HepG2 (cell line): ENCODE data around the gene SHQ1. TPM values are rescaled to one million over a fixed set of nuclear protein-coding genes. Genes with fewer than 3 reads are reported as not detected.

Experiments
- BCL6 ChIP-seq: IDR thresholded peaks from 2 replicates; pipeline ENCODE4 v1.6.1; 2016; ENCODE audit warnings: missing genetic modification reagents, missing compliant biosample characterization
- EP300 ChIP-seq, 3 experiments: sonication (generic) in 1 of 3; formaldehyde crosslinking in 1 of 3; IDR thresholded peaks; 2 replicates each; pipeline versions ENCODE4 v1.5.1 to v1.6.1; 2011 to 2020; ENCODE audit warnings: low read depth in 2 of 3, low read length in 2 of 3, borderline replicate concordance in 1 of 3, improper control_type of control experiment in 1 of 3, mild to moderate bottlenecking in 1 of 3, missing genetic modification reagents in 1 of 3, moderate library complexity in 1 of 3
- FOXA1 ChIP-seq, 2 experiments: fragments of 450-650 bp in 1 of 2; sonication (generic) in 1 of 2; formaldehyde crosslinking in 1 of 2; IDR thresholded peaks; 2 replicates each; pipeline versions ENCODE4 v1.4.0 to v1.6.1; 2016 to 2020; ENCODE audit warnings: missing genetic modification reagents in 1 of 2
- FOXP1 ChIP-seq, 2 experiments: fragments of 450-650 bp in 1 of 2; IDR thresholded peaks; 2 replicates each; pipeline ENCODE4 v1.6.1; 2017 to 2018; ENCODE audit warnings: antibody characterized with exemption in 1 of 2
- ISL2 ChIP-seq: sonication (generic); formaldehyde crosslinking; IDR thresholded peaks from 2 replicates; pipeline ENCODE4 v1.5.0; 2020; ENCODE audit warnings: missing genetic modification reagents
- MEIS2 ChIP-seq: sonication (generic); formaldehyde crosslinking; IDR thresholded peaks from 2 replicates; pipeline ENCODE4 v1.9.0; 2021; ENCODE audit warnings: mild to moderate bottlenecking, missing genetic modification reagents
- RBM39 ChIP-seq: fragments of 200-400 bp; formaldehyde crosslinking; IDR thresholded peaks from one replicate; pipeline ENCODE4 v1.6.1; 2018; ENCODE audit warnings: antibody characterized with exemption, mild to moderate bottlenecking, low read depth, low read length; ENCODE audit not compliant: poor library complexity, severe bottlenecking
- SAFB2 ChIP-seq: sonication (generic); formaldehyde crosslinking; IDR thresholded peaks from 2 replicates; pipeline ENCODE4 v1.5.1; 2020; ENCODE audit warnings: missing genetic modification reagents, low read depth, mild to moderate bottlenecking, borderline replicate concordance
- SAP130 ChIP-seq: IDR thresholded peaks from 2 replicates; pipeline ENCODE4 v1.6.1; 2016; ENCODE audit warnings: low read depth
- SOX5 ChIP-seq: IDR thresholded peaks from 2 replicates; pipeline ENCODE4 v1.6.1; 2016; ENCODE audit warnings: borderline replicate concordance
- SOX6 ChIP-seq, 2 experiments: fragments of 450-650 bp in 1 of 2; sonication (generic) in 1 of 2; formaldehyde crosslinking in 1 of 2; IDR thresholded peaks; 2 replicates each; pipeline versions ENCODE4 v1.4.0 to v1.6.1; 2017 to 2020; ENCODE audit warnings: antibody characterized with exemption in 1 of 2, mild to moderate bottlenecking in 1 of 2, missing genetic modification reagents in 1 of 2
- ZNF232 ChIP-seq: sonication (generic); formaldehyde crosslinking; IDR thresholded peaks from 2 replicates; pipeline ENCODE4 v1.4.0; 2020; ENCODE audit warnings: missing genetic modification reagents, borderline replicate concordance
- ZNF644 ChIP-seq: IDR thresholded peaks from 2 replicates; pipeline ENCODE4 v1.6.1; 2016; ENCODE audit warnings: low read depth
- polyA plus RNA-seq, 8 experiments: library from polyadenylated mRNA; depleted of rRNA in 3 of 8; stranded (reverse) in 7 of 8; unstranded in 1 of 8; fragments of >200 nt; fragmentation: Illumina TruSeq in 4 of 8; extraction: Trizol in 4 of 8; gene quantifications; 2 replicates each; pipeline versions ENCODE4 v1.2.1 to v1.2.3, GENCODE V29; 2011 to 2016; ENCODE audit warnings: low read depth in 4 of 8, missing spikeins in 1 of 8, mixed read lengths in 1 of 8; ENCODE audit not compliant: insufficient read depth in 1 of 8
- total RNA-seq, 5 experiments: library from RNA; depleted of rRNA; stranded (reverse); fragments of >200 nt; fragmentation: Illumina TruSeq; extraction: Trizol; gene quantifications; 2 replicates each; pipeline ENCODE4 v1.2.3, GENCODE V29; 2016; ENCODE audit warnings: low read depth in 1 of 5
- TF ChIP-seq, protein P1 (sequence below): sonication (generic); formaldehyde crosslinking; IDR thresholded peaks from 2 replicates; pipeline ENCODE4 v1.8.0; 2023; ENCODE audit warnings: mild to moderate bottlenecking, missing genetic modification reagents
- TF ChIP-seq, protein P2 (sequence below), 2 experiments: IDR thresholded peaks; 2 replicates each; pipeline ENCODE4 v1.6.1; 2011 to 2012; ENCODE audit warnings: low read length in 2 of 2, borderline replicate concordance in 1 of 2, low read depth in 1 of 2, mild to moderate bottlenecking in 1 of 2, moderate library complexity in 1 of 2
- TF ChIP-seq, protein P3 (sequence below): IDR thresholded peaks from 2 replicates; pipeline ENCODE4 v1.4.0; 2020; ENCODE audit warnings: mild to moderate bottlenecking, missing genetic modification reagents
- TF ChIP-seq, protein P4 (sequence below): sonication (generic); formaldehyde crosslinking; IDR thresholded peaks from 2 replicates; pipeline ENCODE4 v1.8.0; 2022; ENCODE audit warnings: missing genetic modification reagents, mild to moderate bottlenecking, moderate library complexity, borderline replicate concordance

The SHQ1 gene
- total and polyA plus RNA-seq, 2 of the 13 experiments (the other 11 are each of a cell fraction or from before 2014, with no cell fraction given) = 5.5 to 20.3 TPM

DNA sequence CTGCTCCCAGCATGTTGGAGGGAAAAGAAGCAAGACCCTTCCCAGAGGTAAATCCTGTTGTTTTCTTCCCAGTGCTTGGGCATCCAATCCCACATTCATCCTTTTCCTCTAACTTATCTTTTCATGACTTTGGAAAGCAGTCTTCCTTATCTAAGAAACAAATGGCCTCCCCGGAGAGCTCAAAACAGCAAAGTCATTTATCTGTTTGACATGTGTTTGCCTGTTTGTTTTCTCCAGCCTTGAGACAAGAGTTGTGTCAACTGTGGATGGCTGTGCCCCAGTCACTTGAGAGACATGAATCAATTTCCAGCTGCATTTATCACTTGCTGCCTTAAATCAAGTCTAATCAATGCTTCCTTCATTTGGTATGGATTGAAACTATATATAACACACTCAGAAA, 103.9 kb downstream of the SHQ1 start (continued):
- TF ChIP-seq, protein P1, sequence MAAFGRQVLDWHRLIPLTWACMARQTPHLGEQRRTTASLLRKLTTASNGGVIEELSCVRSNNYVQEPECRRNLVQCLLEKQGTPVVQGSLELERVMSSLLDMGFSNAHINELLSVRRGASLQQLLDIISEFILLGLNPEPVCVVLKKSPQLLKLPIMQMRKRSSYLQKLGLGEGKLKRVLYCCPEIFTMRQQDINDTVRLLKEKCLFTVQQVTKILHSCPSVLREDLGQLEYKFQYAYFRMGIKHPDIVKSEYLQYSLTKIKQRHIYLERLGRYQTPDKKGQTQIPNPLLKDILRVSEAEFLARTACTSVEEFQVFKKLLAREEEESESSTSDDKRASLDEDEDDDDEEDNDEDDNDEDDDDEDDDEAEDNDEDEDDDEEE = no peak
- peak in 1 of 2 experiments; percentile 45; a peak in 1 of 4 replicates for TF ChIP-seq EP300 (IDR thresholded peaks at IDR 0.05; ENCODE audit: low read depth in 2 of 2, low read length in 2 of 2)
- no peak for TF ChIP-seq EP300 (CRISPR knock-in tag; IDR thresholded peaks at IDR 0.05; ENCODE audit: borderline replicate concordance)
- TF ChIP-seq, protein P2, sequence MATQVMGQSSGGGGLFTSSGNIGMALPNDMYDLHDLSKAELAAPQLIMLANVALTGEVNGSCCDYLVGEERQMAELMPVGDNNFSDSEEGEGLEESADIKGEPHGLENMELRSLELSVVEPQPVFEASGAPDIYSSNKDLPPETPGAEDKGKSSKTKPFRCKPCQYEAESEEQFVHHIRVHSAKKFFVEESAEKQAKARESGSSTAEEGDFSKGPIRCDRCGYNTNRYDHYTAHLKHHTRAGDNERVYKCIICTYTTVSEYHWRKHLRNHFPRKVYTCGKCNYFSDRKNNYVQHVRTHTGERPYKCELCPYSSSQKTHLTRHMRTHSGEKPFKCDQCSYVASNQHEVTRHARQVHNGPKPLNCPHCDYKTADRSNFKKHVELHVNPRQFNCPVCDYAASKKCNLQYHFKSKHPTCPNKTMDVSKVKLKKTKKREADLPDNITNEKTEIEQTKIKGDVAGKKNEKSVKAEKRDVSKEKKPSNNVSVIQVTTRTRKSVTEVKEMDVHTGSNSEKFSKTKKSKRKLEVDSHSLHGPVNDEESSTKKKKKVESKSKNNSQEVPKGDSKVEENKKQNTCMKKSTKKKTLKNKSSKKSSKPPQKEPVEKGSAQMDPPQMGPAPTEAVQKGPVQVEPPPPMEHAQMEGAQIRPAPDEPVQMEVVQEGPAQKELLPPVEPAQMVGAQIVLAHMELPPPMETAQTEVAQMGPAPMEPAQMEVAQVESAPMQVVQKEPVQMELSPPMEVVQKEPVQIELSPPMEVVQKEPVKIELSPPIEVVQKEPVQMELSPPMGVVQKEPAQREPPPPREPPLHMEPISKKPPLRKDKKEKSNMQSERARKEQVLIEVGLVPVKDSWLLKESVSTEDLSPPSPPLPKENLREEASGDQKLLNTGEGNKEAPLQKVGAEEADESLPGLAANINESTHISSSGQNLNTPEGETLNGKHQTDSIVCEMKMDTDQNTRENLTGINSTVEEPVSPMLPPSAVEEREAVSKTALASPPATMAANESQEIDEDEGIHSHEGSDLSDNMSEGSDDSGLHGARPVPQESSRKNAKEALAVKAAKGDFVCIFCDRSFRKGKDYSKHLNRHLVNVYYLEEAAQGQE (IDR thresholded peaks at IDR 0.05; ENCODE audit: borderline replicate concordance in 1 of 2, low read depth in 1 of 2, low read length in 2 of 2) = no peak
- no peak for TF ChIP-seq FOXA1 (IDR thresholded peaks at IDR 0.05)
- peak; percentile 46; the same call in 1 of the 2 replicates for TF ChIP-seq FOXA1 (CRISPR knock-in tag; IDR thresholded peaks at IDR 0.05)
- 0 out of 2 replicates have a peak, but pooled peaks have one; percentile 34 for TF ChIP-seq ZNF644
- no peak for TF ChIP-seq RBM39
- TF ChIP-seq, protein P3, sequence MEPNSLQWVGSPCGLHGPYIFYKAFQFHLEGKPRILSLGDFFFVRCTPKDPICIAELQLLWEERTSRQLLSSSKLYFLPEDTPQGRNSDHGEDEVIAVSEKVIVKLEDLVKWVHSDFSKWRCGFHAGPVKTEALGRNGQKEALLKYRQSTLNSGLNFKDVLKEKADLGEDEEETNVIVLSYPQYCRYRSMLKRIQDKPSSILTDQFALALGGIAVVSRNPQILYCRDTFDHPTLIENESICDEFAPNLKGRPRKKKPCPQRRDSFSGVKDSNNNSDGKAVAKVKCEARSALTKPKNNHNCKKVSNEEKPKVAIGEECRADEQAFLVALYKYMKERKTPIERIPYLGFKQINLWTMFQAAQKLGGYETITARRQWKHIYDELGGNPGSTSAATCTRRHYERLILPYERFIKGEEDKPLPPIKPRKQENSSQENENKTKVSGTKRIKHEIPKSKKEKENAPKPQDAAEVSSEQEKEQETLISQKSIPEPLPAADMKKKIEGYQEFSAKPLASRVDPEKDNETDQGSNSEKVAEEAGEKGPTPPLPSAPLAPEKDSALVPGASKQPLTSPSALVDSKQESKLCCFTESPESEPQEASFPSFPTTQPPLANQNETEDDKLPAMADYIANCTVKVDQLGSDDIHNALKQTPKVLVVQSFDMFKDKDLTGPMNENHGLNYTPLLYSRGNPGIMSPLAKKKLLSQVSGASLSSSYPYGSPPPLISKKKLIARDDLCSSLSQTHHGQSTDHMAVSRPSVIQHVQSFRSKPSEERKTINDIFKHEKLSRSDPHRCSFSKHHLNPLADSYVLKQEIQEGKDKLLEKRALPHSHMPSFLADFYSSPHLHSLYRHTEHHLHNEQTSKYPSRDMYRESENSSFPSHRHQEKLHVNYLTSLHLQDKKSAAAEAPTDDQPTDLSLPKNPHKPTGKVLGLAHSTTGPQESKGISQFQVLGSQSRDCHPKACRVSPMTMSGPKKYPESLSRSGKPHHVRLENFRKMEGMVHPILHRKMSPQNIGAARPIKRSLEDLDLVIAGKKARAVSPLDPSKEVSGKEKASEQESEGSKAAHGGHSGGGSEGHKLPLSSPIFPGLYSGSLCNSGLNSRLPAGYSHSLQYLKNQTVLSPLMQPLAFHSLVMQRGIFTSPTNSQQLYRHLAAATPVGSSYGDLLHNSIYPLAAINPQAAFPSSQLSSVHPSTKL (CRISPR knock-in tag) = peak; percentile 63
- no peak for TF ChIP-seq FOXP1 (IDR thresholded peaks at IDR 0.05)
- peak; percentile 55 for TF ChIP-seq FOXP1 (CRISPR knock-in tag; IDR thresholded peaks at IDR 0.05)
- TF ChIP-seq ZNF232 (CRISPR knock-in tag) = peak; percentile 95
- TF ChIP-seq SOX5 (CRISPR knock-in tag) = peak; percentile 34; the same call in 1 of the 2 replicates
- 0 out of 2 replicates have a peak, but pooled peaks have one; percentile 43 for TF ChIP-seq ISL2 (CRISPR knock-in tag)
- no peak for TF ChIP-seq SOX6 (IDR thresholded peaks at IDR 0.05)
- TF ChIP-seq SOX6 (CRISPR knock-in tag; IDR thresholded peaks at IDR 0.05) = peak; percentile 32; the same call in 1 of the 2 replicates
- TF ChIP-seq MEIS2 (CRISPR knock-in tag) = peak; percentile 80
- TF ChIP-seq SAP130 = peak; percentile 34; the same call in 1 of the 2 replicates
- TF ChIP-seq BCL6 (CRISPR knock-in tag) = 0 out of 2 replicates have a peak, but pooled peaks have one; percentile 47
- TF ChIP-seq, protein P4, sequence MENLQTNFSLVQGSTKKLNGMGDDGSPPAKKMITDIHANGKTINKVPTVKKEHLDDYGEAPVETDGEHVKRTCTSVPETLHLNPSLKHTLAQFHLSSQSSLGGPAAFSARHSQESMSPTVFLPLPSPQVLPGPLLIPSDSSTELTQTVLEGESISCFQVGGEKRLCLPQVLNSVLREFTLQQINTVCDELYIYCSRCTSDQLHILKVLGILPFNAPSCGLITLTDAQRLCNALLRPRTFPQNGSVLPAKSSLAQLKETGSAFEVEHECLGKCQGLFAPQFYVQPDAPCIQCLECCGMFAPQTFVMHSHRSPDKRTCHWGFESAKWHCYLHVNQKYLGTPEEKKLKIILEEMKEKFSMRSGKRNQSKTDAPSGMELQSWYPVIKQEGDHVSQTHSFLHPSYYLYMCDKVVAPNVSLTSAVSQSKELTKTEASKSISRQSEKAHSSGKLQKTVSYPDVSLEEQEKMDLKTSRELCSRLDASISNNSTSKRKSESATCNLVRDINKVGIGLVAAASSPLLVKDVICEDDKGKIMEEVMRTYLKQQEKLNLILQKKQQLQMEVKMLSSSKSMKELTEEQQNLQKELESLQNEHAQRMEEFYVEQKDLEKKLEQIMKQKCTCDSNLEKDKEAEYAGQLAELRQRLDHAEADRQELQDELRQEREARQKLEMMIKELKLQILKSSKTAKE (CRISPR knock-in tag) = peak; percentile 29; the same call in 1 of the 2 replicates
- TF ChIP-seq SAFB2 = no peak
